ENCODE results near the gene NPM1. TPM values are rescaled to one million over a fixed set of nuclear protein-coding genes. Genes with fewer than 3 reads are reported as not detected.

Gene NPM1
- total RNA-seq, 2 donors from 2014 or later = 310 to 501 TPM

GRCh38 chr5:171441246-171441791, 53.7 kb downstream of the NPM1 start:
- ATAC-seq (no peak), DNase-seq (no peak)
- no peaks in the 10 kb centered on the region for H3K9me3 ChIP-seq
- intact Hi-C loops (cut with DNase I) = no loop called here
- peaks cover 23% of the 10 kb centered on the region for H3K4me1 ChIP-seq
- H3K27me3 ChIP-seq = no peaks in the 10 kb centered on the region
- H3K4me3 ChIP-seq = no peak overlapping the region
- H3K36me3 ChIP-seq (replicated peaks in 1 of 2; ENCODE audit: insufficient read depth in 1 of 2, low read depth in 2 of 2) = no peaks in the 10 kb centered on the region
- 74 to 87% methylated on average over 14 of the region's 14 CpGs for WGBS, 2 donors
- H3K27ac ChIP-seq = no peak overlapping the region
- TF ChIP-seq POLR2A (IDR thresholded peaks at IDR 0.05) = no peak
- no peak for TF ChIP-seq CTCF (IDR thresholded peaks at IDR 0.05)

GRCh38 chr5:171442287-171443042, 54.8 kb downstream of the NPM1 start:
- 68% methylated on average over 13 of the region's 13 CpGs for WGBS, 2 donors
- no peak overlapping the region for H3K27ac ChIP-seq
- H3K4me1 ChIP-seq = peaks cover 12% of the 10 kb centered on the region
- ATAC-seq (no peak), DNase-seq (no peak)
- no peaks in the 10 kb centered on the region for H3K27me3 ChIP-seq
- H3K4me3 ChIP-seq = no peak overlapping the region
- H3K36me3 ChIP-seq (replicated peaks in 1 of 2; ENCODE audit: insufficient read depth in 1 of 2, low read depth in 2 of 2) = no peaks in the 10 kb centered on the region
- H3K9me3 ChIP-seq = no peaks in the 10 kb centered on the region
- intact Hi-C loops (cut with DNase I) = no loop called here
- no peak for TF ChIP-seq POLR2A (IDR thresholded peaks at IDR 0.05)
- TF ChIP-seq CTCF (IDR thresholded peaks at IDR 0.05) = no peak

- DNase-seq (no peak), ATAC-seq (no peak)
- no peak overlapping the region for H3K4me3 ChIP-seq
- TF ChIP-seq POLR2A (IDR thresholded peaks at IDR 0.05) = no peak
- no peak for TF ChIP-seq CTCF (IDR thresholded peaks at IDR 0.05)
- H3K27me3 ChIP-seq = no peaks in the 10 kb centered on the region
- H3K36me3 ChIP-seq (replicated peaks in 1 of 2; ENCODE audit: insufficient read depth in 1 of 2, low read depth in 2 of 2) = no peaks in the 10 kb centered on the region
- H3K9me3 ChIP-seq = no peaks in the 10 kb centered on the region
- intact Hi-C loops (cut with DNase I) = no loop called here
- WGBS, 2 donors = 90% methylated on average over 12 of the region's 12 CpGs
- no peak overlapping the region for H3K27ac ChIP-seq
- no peaks in the 10 kb centered on the region for H3K4me1 ChIP-seq
Measured at GRCh38 chr5:171444582-171444981, 56.9 kb downstream of the NPM1 start.

- Histone ChIP-seq H3K4me1 (no peaks in the 10 kb centered on the region), H3K36me3 (replicated peaks in 1 of 2; ENCODE audit: insufficient read depth in 1 of 2, low read depth in 2 of 2) (no peaks in the 10 kb centered on the region), H3K27ac (no peak overlapping the region), H3K9me3 (no peaks in the 10 kb centered on the region), H3K27me3 (no peaks in the 10 kb centered on the region), H3K4me3 (no peak overlapping the region)
- intact Hi-C loops (cut with DNase I) = no loop called here
- 77 to 87% methylated on average over 13 to 14 of the region's 14 CpGs for WGBS, 2 donors
- peak; percentile 47 for ATAC-seq
- no peak for TF ChIP-seq CTCF (IDR thresholded peaks at IDR 0.05)
- TF ChIP-seq POLR2A (IDR thresholded peaks at IDR 0.05) = no peak
- DNase-seq = peak in 2 of 4 donors; percentile 21 to 24
Measured at GRCh38 chr5:171445644-171446516, 58.2 kb downstream of the NPM1 start.
